ENCODE measurements around the gene CEP120. TPM values are rescaled to one million over a fixed set of nuclear protein-coding genes. Genes with fewer than 3 reads are reported as not detected.
"Not testable (repeated sequence)": the region's sequence is repeated elsewhere in the genome, so short reads cannot be mapped to it uniquely, and the experiment has no call there.

CEP120 gene
- total RNA-seq, 1 donor from 2014 or later = 12.8 TPM

GRCh38 chr5:123441408-123441807, 18.2 kb upstream of the CEP120 start:
- ATAC-seq (ENCODE audit: poor library complexity) = no peak
- intact Hi-C loops (cut with DNase I) = no loop called here
- no peak for DNase-seq

GRCh38 chr5:123440456-123441181, 17.4 kb upstream of the CEP120 start:
- intact Hi-C loops (cut with DNase I) = no loop called here
- ATAC-seq (ENCODE audit: poor library complexity) (no peak), DNase-seq (no peak)

- intact Hi-C loops (cut with DNase I) = no loop called here
- DNase-seq = no peak
- ATAC-seq (ENCODE audit: poor library complexity) = no peak
These were observed 16.5 kb upstream of the CEP120 start for GRCh38 chr5:123439709-123440108.

- DNase-seq = no peak
- intact Hi-C loops (cut with DNase I) = no loop called here
- no peak for ATAC-seq (ENCODE audit: poor library complexity)
These were observed 15.7 kb upstream of the CEP120 start for GRCh38 chr5:123438902-123439301.

- ATAC-seq (ENCODE audit: poor library complexity) = no peak
- intact Hi-C loops (cut with DNase I) = no loop called here
- DNase-seq = no peak
These were observed 15.0 kb upstream of the CEP120 start for GRCh38 chr5:123438244-123438643.

GRCh38 chr5:123436201-123436600, 13.0 kb upstream of the CEP120 start:
- no peak for DNase-seq
- intact Hi-C loops (cut with DNase I) = no loop called here
- no peak for ATAC-seq (ENCODE audit: poor library complexity)

GRCh38 chr5:123434796-123435195, 11.6 kb upstream of the CEP120 start:
- ATAC-seq (ENCODE audit: poor library complexity) = no peak
- intact Hi-C loops (cut with DNase I) = no loop called here
- no peak for DNase-seq

GRCh38 chr5:123433596-123433995, 10.4 kb upstream of the CEP120 start:
- no peak for DNase-seq
- intact Hi-C loops (cut with DNase I) = no loop called here

GRCh38 chr5:123430441-123430840, 7.2 kb upstream of the CEP120 start:
- DNase-seq; ATAC-seq (ENCODE audit: poor library complexity); intact Hi-C loops (cut with DNase I): not testable (repeated sequence)

More at GRCh38 chr5:123433596-123433995, 10.4 kb upstream of the CEP120 start:
- ATAC-seq (ENCODE audit: poor library complexity) = no peak

GRCh38 chr5:123429993-123430392, 6.8 kb upstream of the CEP120 start:
- DNase-seq = no peak
- peak; percentile 75 for ATAC-seq (ENCODE audit: poor library complexity)
- intact Hi-C loops (cut with DNase I) = no loop called here

GRCh38 chr5:123429221-123429954, 6.2 kb upstream of the CEP120 start:
- intact Hi-C loops (cut with DNase I) = no loop called here
- no peak for DNase-seq
- ATAC-seq (ENCODE audit: poor library complexity) = no peak

- ATAC-seq (ENCODE audit: poor library complexity) (no peak), DNase-seq (no peak)
- intact Hi-C loops (cut with DNase I) = no loop called here
These were observed 5.5 kb upstream of the CEP120 start for GRCh38 chr5:123428521-123429220.

- intact Hi-C loops (cut with DNase I) = no loop called here
- ATAC-seq (ENCODE audit: poor library complexity) = no peak
- DNase-seq = no peak
These were observed 4.1 kb upstream of the CEP120 start for GRCh38 chr5:123427281-123427680.

- intact Hi-C loops (cut with DNase I) = no loop called here
- ATAC-seq (ENCODE audit: poor library complexity) = no peak
- DNase-seq = no peak
These were observed 2.2 kb upstream of the CEP120 start for GRCh38 chr5:123425431-123425830.

GRCh38 chr5:123422433-123423277, 548 bp downstream of the CEP120 start:
- ATAC-seq (ENCODE audit: poor library complexity) (peak; percentile 36), DNase-seq (no peak)
- intact Hi-C loops (cut with DNase I) = loop anchor here (2.0 to 5.0 kb wide), 2 partner anchors 90 to 190 kb away; partner anchors contain the start of gene CSNK1G3

- no peak for ATAC-seq (ENCODE audit: poor library complexity)
- intact Hi-C loops (cut with DNase I) = loop anchor here (2.0 to 5.0 kb wide), 2 partner anchors 91 to 191 kb away; partner anchors contain the start of gene CSNK1G3
- no peak for DNase-seq
These were observed 1.4 kb downstream of the CEP120 start for GRCh38 chr5:123421773-123422172.

- DNase-seq = no peak
- no peak for ATAC-seq (ENCODE audit: poor library complexity)
- intact Hi-C loops (cut with DNase I) = no loop called here
These were observed 8.2 kb downstream of the CEP120 start for GRCh38 chr5:123414974-123415373.

GRCh38 chr5:123412206-123412605, 11.0 kb downstream of the CEP120 start:
- DNase-seq (no peak), ATAC-seq (ENCODE audit: poor library complexity) (no peak)
- intact Hi-C loops (cut with DNase I) = no loop called here

GRCh38 chr5:123401999-123402398, 21.2 kb downstream of the CEP120 start:
- ATAC-seq (ENCODE audit: poor library complexity); intact Hi-C loops (cut with DNase I): not testable (repeated sequence)
- peak; percentile 32 for DNase-seq
